HL-60 (cell line): ENCODE measurements around the gene ENOX1.

Experiments used
- DNase-seq, 2 experiments: peaks; one replicate each; pipeline ENCODE4 v3.0.0-alpha.2; 2010 to 2020; ENCODE audit warnings: low read depth in 1 of 2, low spot score in 1 of 2
- H3K27ac ChIP-seq: fragments of 250-450 bp; sonication (Bioruptor Pico); replicated peaks from 2 replicates; pipeline ENCODE4 v1.5.1; 2020; ENCODE audit warnings: mild to moderate bottlenecking, moderate library complexity
- H3K27me3 ChIP-seq: fragments of 250-450 bp; sonication (Bioruptor Pico); 2 replicates; pipeline ENCODE4 v1.5.1; 2021; ENCODE audit warnings: mild to moderate bottlenecking, moderate library complexity; ENCODE audit not compliant: insufficient read depth, poor library complexity, severe bottlenecking
- H3K4me3 ChIP-seq: replicated peaks from 2 replicates; pipeline ENCODE4 v1.5.1; 2011; ENCODE audit warnings: mild to moderate bottlenecking, control low read depth, low read length; ENCODE audit not compliant: insufficient read depth
- CTCF ChIP-seq: IDR thresholded peaks from one replicate; pipeline ENCODE4 v1.5.1; 2011; ENCODE audit warnings: low read length, control low read depth, inconsistent platforms; ENCODE audit not compliant: insufficient read depth
- GABPA ChIP-seq: IDR thresholded peaks from 2 replicates; pipeline ENCODE4 v1.6.1; 2012; ENCODE audit warnings: low read depth
- POLR2AphosphoS5 ChIP-seq: IDR thresholded peaks from 2 replicates; pipeline ENCODE4 v1.6.1; 2012; ENCODE audit warnings: low read depth
- REST ChIP-seq: IDR thresholded peaks from 2 replicates; pipeline ENCODE4 v1.6.1; 2012; ENCODE audit warnings: low read depth; ENCODE audit not compliant: insufficient replicate concordance
- SPI1 ChIP-seq: IDR thresholded peaks from 2 replicates; pipeline ENCODE4 v1.6.1; 2012; ENCODE audit warnings: low read depth, mild to moderate bottlenecking, borderline replicate concordance

Gene ENOX1

GRCh38 chr13:43512221-43512620, 274.6 kb downstream of the ENOX1 start:
- no peak overlapping the region for H3K27ac ChIP-seq
- H3K4me3 ChIP-seq, result no peak overlapping the region
- no peak for DNase-seq
- TF ChIP-seq REST (no peak), CTCF (no peak), GABPA (no peak), POLR2AphosphoS5 (no peak), SPI1 (no peak)
- peaks cover 7% of the 10 kb centered on the region for H3K27me3 ChIP-seq

- no peak overlapping the region for H3K27ac ChIP-seq
- no peak for DNase-seq
- no peak overlapping the region for H3K4me3 ChIP-seq
- peaks cover 7% of the 10 kb centered on the region for H3K27me3 ChIP-seq
- no peak for TF ChIP-seq REST
- TF ChIP-seq SPI1, result no peak
- no peak for TF ChIP-seq CTCF
- no peak for TF ChIP-seq GABPA
- no peak for TF ChIP-seq POLR2AphosphoS5
These were observed 275.5 kb downstream of the ENOX1 start for GRCh38 chr13:43510956-43511901.

GRCh38 chr13:43495732-43496131, 291.0 kb downstream of the ENOX1 start:
- TF ChIP-seq CTCF (no peak), GABPA (no peak)
- no peak overlapping the region for H3K4me3 ChIP-seq
- no peak for DNase-seq
- no peak overlapping the region for H3K27ac ChIP-seq
- H3K27me3 ChIP-seq, result no peaks in the 10 kb centered on the region

GRCh38 chr13:43494206-43494605, 292.6 kb downstream of the ENOX1 start:
- DNase-seq, result no peak
- H3K27ac ChIP-seq, result no peak overlapping the region
- H3K27me3 ChIP-seq, result no peaks in the 10 kb centered on the region
- TF ChIP-seq REST (no peak), SPI1 (no peak), CTCF (no peak), GABPA (no peak), POLR2AphosphoS5 (no peak)
- no peak overlapping the region for H3K4me3 ChIP-seq
